A673 (cell line): ENCODE data around the gene KIAA0753. TPM values are rescaled to one million over a fixed set of nuclear protein-coding genes. Genes with fewer than 3 reads are reported as not detected.

Source experiments
- BruUV-seq: library from RNA; stranded (reverse); fragments of 400-500 nt; replicated peaks from 2 replicates; lab custom pipeline; 2021; lab: Mats Ljungman, UMichigan
- CTCF ChIA-PET: fragments of 300-600 bp; sonication (Branson Sonifier 250); formaldehyde crosslinking; loops from one replicate; lab custom pipeline; 2022; ENCODE audit warnings: antibody characterized with exemption; lab: Charles Lee
- POLR2A ChIA-PET: fragments of 300-600 bp; sonication (Branson Sonifier 250); formaldehyde crosslinking; loops from one replicate; lab custom pipeline; 2022; ENCODE audit warnings: antibody characterized with exemption; ENCODE audit not compliant: low non-redundant PET; lab: Charles Lee
- DNase-seq: peaks from one replicate; pipeline ENCODE4 v3.0.0-alpha.2; 2015; ENCODE audit warnings: low spot score
- H3K27ac ChIP-seq: fragments of 200-600 bp; sonication (generic); 2 replicates; pipeline ENCODE4 v1.5.1; 2016; ENCODE audit warnings: mixed run types, low read depth, mild to moderate bottlenecking, mixed read lengths, antibody characterized with exemption, low read length; ENCODE audit not compliant: poor library complexity, severe bottlenecking
- H3K27me3 ChIP-seq: fragments of 200-600 bp; sonication (generic); replicated peaks from 2 replicates; pipeline ENCODE4 v1.6.1; 2017; ENCODE audit warnings: mixed run types, low read depth, mild to moderate bottlenecking, mixed read lengths, antibody characterized with exemption, low read length; ENCODE audit not compliant: insufficient read depth, poor library complexity
- H3K36me3 ChIP-seq: fragments of 200-600 bp; sonication (generic); 2 replicates; pipeline ENCODE4 v1.6.1; 2016; ENCODE audit warnings: mixed run types, mild to moderate bottlenecking, mixed read lengths, antibody characterized with exemption, low read length; ENCODE audit not compliant: insufficient read depth, poor library complexity, severe bottlenecking
- H3K4me1 ChIP-seq: fragments of 200-600 bp; sonication (generic); 2 replicates; pipeline ENCODE4 v1.6.1; 2017; ENCODE audit warnings: mixed run types, mild to moderate bottlenecking, mixed read lengths, antibody characterized with exemption, low read length; ENCODE audit not compliant: insufficient read depth, poor library complexity, severe bottlenecking
- H3K4me3 ChIP-seq: fragments of 200-600 bp; sonication (generic); 2 replicates; pipeline ENCODE4 v1.5.1; 2016; ENCODE audit warnings: low read depth, mixed run types, mild to moderate bottlenecking, mixed read lengths, low read length; ENCODE audit not compliant: poor library complexity, severe bottlenecking
- H3K9me3 ChIP-seq: fragments of 200-600 bp; sonication (generic); 2 replicates; pipeline ENCODE4 v1.6.1; 2016; ENCODE audit warnings: mixed run types, low read depth, mild to moderate bottlenecking, mixed read lengths, antibody characterized with exemption, low read length; ENCODE audit not compliant: poor library complexity, severe bottlenecking
- EZH2 ChIP-seq: fragments of 200-600 bp; sonication (generic); IDR thresholded peaks from 2 replicates; pipeline ENCODE4 v1.6.1; 2017; ENCODE audit warnings: borderline replicate concordance, low read depth, mild to moderate bottlenecking, mixed read lengths, antibody characterized with exemption, low read length; ENCODE audit not compliant: poor library complexity, severe bottlenecking
- intact Hi-C: fragments of 100-400 bp; cut with micrococcal nuclease; formaldehyde crosslinking; loops from one replicate; pipeline ENCODE4 v1.10.0; 2022; ENCODE audit not compliant: unreplicated experiment
- total RNA-seq: library from RNA; stranded (reverse); gene quantifications from 2 replicates; pipeline ENCODE4 v1.2.3, GENCODE V29; 2021
- TF ChIP-seq, protein P1 (sequence below): fragments of 300-800, 200-600 bp; sonication (generic); conservative IDR thresholded peaks from 2 replicates; pipeline ENCODE4 v1.5.1; 2017; ENCODE audit warnings: low read depth, mild to moderate bottlenecking, antibody characterized with exemption, low read length, moderate library complexity, mixed read lengths

Gene KIAA0753
- total RNA-seq, 1 experiment from 2014 or later = 41.2 TPM

DNA sequence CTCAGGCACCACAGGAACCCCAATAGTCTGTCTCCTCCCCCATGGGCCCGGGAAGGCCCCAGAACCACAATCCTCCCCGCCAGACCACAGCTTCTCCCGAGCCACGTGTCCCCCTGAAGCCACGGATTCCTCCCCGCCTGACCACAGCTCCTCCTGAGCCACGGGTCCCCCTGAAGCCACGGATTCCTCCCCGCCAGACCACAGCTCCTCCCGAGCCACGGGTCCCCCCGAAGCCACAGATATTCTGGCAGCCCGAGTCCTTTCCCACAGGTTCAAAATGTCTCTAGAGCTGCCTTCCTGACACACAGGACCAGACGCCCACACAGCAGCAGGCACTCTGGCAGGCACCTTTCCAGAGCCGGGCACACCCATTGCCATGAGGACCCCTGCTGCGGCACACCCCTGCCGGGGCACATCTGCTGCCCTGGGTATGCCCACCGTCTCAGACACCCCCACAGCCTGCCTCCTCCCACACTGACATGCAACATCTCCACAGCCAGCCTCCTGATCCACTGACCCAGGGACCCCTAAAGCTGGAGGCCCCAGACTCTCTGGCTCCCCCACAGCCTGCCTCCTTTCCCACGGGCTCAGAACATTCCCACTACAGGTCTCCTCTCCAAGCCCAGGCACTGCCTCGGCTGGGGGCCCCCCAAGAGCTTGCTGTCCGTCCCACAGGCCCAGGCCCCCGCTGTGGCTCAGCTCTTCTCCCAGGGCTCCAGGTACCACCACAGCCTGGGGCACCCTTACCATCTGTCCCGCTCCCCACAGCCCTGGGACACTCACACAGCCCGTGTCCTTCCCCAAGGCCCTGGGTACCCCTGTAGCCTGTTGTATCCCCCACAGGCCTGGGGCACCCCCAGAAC is 2.2 kb downstream of the KIAA0753 start:
- BruUV-seq = no TSS peak
- H3K4me3 ChIP-seq = peak overlapping the region; percentile 78
- ChIA-PET CTCF (no interaction called here), POLR2A (no interaction called here)
- no peak for DNase-seq
- no peaks in the 10 kb centered on the region for H3K9me3 ChIP-seq
- H3K27me3 ChIP-seq = no peaks in the 10 kb centered on the region
- H3K36me3 ChIP-seq = peaks cover 22% of the 10 kb centered on the region
- intact Hi-C loops = no loop called here
- peaks cover 19% of the 10 kb centered on the region for H3K4me1 ChIP-seq
- H3K27ac ChIP-seq = peak overlapping the region; percentile 95
- TF ChIP-seq, protein P1, sequence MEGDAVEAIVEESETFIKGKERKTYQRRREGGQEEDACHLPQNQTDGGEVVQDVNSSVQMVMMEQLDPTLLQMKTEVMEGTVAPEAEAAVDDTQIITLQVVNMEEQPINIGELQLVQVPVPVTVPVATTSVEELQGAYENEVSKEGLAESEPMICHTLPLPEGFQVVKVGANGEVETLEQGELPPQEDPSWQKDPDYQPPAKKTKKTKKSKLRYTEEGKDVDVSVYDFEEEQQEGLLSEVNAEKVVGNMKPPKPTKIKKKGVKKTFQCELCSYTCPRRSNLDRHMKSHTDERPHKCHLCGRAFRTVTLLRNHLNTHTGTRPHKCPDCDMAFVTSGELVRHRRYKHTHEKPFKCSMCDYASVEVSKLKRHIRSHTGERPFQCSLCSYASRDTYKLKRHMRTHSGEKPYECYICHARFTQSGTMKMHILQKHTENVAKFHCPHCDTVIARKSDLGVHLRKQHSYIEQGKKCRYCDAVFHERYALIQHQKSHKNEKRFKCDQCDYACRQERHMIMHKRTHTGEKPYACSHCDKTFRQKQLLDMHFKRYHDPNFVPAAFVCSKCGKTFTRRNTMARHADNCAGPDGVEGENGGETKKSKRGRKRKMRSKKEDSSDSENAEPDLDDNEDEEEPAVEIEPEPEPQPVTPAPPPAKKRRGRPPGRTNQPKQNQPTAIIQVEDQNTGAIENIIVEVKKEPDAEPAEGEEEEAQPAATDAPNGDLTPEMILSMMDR = no peak
- TF ChIP-seq EZH2 = no peak

DNA sequence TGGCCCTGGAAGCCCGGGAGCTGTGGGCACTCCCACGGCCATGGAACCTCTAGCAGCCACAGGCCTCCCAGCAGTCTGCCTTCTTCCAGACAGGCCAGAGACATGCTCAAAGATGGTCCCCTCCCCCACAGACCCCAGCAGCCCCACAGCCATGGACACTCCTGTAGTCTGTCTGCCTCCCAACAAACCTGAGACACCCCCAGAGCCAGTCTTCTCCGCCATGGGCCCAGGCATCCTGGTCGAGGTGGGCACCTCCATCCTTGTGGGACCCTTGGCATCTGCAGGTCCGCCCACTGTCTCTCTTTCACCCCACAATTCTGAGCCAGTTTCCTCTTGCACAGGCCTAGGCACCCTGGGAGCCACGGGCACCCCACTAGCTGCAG is 3.1 kb downstream of the KIAA0753 start:
- ChIA-PET POLR2A (no interaction called here), CTCF (no interaction called here)

DNA sequence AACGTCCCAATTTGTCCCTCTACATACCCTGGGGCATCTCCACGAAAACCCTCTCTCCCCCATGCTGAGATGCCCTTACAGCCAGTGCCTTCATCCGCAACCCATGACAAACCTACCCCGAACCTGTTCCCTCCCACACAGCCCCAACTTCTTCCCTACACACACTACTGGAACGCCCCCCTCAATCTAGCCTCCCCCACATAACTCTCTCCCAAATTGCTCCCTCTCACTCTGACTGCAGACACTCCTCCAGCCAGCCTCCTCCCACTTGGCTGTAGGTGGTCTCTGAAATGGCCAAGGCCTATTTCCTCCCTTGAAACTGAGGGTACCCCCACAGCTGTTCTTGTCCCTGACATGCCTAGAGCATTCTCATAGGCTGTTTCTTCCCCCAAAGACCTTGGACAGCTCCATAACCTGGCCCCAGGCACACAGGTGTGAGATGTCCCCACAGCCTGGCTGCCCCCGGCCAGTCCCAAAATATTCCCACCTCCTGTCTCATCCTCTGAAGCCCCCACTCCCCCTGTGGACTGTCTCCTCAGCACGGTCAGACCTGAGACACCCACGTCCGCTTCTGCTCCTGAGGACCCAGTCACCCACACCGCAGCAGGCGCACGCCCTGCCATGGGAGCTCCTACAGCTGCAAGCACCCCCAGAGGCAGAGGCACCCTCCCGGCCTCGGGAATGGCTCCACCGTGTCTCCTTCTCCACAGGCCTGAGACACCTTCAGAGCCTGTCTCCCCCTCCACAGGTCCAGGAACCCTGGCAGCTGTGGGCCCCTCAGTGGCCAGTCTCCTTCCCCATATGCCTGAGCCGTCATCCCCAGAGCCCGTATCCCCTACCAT is 3.7 kb downstream of the KIAA0753 start:
- ChIA-PET POLR2A (no interaction called here), CTCF (no interaction called here)
- no peak overlapping the region for H3K27ac ChIP-seq
- intact Hi-C loops = no loop called here
- H3K4me3 ChIP-seq = no peak overlapping the region
- DNase-seq = no peak
- H3K27me3 ChIP-seq = no peaks in the 10 kb centered on the region
- no peaks in the 10 kb centered on the region for H3K9me3 ChIP-seq
- peaks cover 32% of the 10 kb centered on the region for H3K36me3 ChIP-seq
- peaks cover 9% of the 10 kb centered on the region for H3K4me1 ChIP-seq
- no TSS peak for BruUV-seq
- TF ChIP-seq, protein P1 = no peak
- TF ChIP-seq EZH2 = no peak

More for the DNA sequence above, 3.1 kb downstream of the KIAA0753 start:
- no peak for DNase-seq
- TF ChIP-seq EZH2 = no peak
- H3K4me3 ChIP-seq = no peak overlapping the region
- no peak overlapping the region for H3K27ac ChIP-seq
- intact Hi-C loops = no loop called here
- H3K9me3 ChIP-seq = no peaks in the 10 kb centered on the region
- H3K36me3 ChIP-seq = peaks cover 27% of the 10 kb centered on the region
- no TSS peak for BruUV-seq
- no peaks in the 10 kb centered on the region for H3K27me3 ChIP-seq
- H3K4me1 ChIP-seq = peaks cover 15% of the 10 kb centered on the region
